Left hindlimb (tissue), 1 donor: ENCODE data around the gene LGALS9B.
A peak's percentile ranks its signal among the peaks of the same experiment; 100 is the strongest.
"Not testable (repeated sequence)": the region's sequence is repeated elsewhere in the genome, so short reads cannot be mapped to it uniquely, and the experiment has no call there.

ENCODE experiments used
- DNase-seq: peaks from one replicate; pipeline ENCODE4 v3.0.0-alpha.2; 2018

Gene LGALS9B

DNA sequence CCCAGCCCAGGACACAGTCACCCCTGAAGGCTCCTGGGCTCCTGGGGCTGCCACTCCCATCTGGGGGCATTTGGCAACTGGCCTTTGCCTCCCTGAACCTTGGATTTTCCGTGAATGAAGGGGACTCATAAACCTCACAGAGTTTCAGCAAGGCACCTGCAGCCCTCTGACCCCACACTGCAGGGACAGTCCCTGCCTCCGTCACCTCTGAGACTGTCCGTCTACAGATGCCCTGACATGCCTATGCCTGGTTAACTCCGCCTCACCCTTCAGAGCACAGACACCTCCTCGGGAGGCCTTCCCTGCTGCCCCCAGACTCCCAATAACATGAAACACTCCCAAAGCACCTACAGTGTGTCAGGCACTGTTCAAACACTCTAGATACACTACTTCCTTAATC, 786 bp downstream of the LGALS9B start:
- not testable (repeated sequence) for DNase-seq

DNA sequence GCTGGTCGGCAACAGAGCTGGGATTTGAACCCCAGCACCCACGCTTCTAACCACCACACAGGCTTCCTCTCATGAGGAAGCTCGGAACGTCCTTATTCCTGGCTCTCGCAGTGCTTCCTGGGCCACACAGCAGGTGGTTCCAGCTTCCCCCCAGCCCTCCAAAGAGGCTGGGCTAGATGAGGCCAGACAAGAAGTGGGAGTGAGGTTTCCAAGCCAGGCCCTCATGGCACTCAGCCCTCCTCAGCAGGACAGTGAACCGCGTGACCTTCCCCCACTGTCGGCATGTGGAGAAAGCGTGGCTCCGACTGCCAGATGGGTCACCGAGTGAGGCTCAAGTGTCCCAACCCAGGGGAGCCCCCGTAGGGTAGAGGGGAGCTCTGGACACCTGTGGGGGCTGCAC, 1.8 kb downstream of the LGALS9B start:
- not testable (repeated sequence) for DNase-seq

- not testable (repeated sequence) for DNase-seq
Observed at GRCh38 chr17:20464854-20465414, 2.4 kb downstream of the LGALS9B start.

GRCh38 chr17:20462158-20462557, 5.2 kb downstream of the LGALS9B start:
- not testable (repeated sequence) for DNase-seq

GRCh38 chr17:20457848-20458381, 9.4 kb downstream of the LGALS9B start:
- DNase-seq, result not testable (repeated sequence)

DNA sequence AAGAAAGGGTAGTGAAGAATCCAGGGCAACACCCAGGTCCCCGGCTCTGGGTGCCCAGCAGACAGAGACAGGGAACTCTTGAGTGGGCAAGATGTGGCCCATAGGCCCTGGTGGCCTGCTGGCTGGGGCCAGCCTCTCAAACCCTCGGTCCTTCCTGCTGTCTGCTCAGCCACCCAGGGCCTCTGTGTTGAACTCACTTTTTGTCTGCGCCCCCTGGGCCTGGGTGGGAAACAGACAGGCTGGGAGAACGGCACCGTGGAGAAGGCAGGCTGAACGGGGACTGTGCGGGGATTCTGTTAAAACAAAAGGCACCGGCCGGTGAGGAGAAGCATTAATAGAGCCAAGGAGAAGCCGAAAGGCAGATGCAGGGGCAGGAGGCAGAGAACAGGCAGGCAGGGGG, 12.2 kb downstream of the LGALS9B start:
- DNase-seq, result not testable (repeated sequence)

- DNase-seq, result not testable (repeated sequence)
Observed at GRCh38 chr17:20453820-20454434, 13.4 kb downstream of the LGALS9B start.

- DNase-seq, result not testable (repeated sequence)
Observed at GRCh38 chr17:20450852-20451251, 16.5 kb downstream of the LGALS9B start.

GRCh38 chr17:20447534-20448321, 19.6 kb downstream of the LGALS9B start:
- peak; percentile 18 for DNase-seq

DNA sequence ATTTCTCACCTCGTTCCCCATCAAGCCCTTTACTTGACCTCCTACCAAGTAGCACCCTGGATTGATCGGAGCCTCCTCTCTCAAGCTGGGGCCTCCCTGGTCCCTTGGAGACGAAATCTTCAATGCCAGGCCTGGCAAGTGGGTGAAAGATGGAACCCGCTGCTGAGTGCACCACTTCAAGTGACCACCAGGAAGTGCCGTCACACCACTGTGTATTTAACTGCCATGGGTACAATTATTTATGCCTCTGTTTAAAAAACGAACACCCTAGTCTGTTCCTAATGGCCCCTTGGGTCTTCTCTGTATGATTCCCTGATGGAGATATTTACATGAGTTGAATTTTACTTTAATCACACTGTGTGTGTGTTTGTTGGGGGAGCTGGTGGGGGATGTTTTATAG, 20.4 kb downstream of the LGALS9B start:
- not testable (repeated sequence) for DNase-seq

GRCh38 chr17:20444581-20445236, 22.6 kb downstream of the LGALS9B start:
- not testable (repeated sequence) for DNase-seq

- DNase-seq, result not testable (repeated sequence)
Observed at GRCh38 chr17:20444173-20444572, 23.2 kb downstream of the LGALS9B start.

DNA sequence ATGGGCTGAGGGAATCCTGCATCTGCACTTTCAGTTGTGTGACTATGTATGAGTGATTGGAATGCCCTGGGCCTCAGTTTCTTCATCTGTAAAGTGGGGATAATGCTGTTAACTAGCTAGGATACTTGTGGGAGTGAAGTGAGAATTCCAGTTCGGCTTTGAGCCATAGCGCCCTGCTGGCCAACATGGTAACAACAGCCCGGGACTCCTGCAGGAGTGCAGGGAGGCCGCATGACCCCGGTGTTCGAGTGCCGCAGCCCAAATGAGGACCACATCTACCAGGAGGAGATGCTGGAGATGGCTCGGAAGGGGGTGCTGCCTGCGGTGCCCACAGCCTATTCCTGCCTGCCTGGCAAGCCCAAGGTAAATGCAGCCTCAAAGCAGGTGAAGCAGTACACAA, 23.7 kb downstream of the LGALS9B start:
- DNase-seq, result not testable (repeated sequence)

- not testable (repeated sequence) for DNase-seq
Observed at GRCh38 chr17:20440665-20441064, 26.7 kb downstream of the LGALS9B start.

DNA sequence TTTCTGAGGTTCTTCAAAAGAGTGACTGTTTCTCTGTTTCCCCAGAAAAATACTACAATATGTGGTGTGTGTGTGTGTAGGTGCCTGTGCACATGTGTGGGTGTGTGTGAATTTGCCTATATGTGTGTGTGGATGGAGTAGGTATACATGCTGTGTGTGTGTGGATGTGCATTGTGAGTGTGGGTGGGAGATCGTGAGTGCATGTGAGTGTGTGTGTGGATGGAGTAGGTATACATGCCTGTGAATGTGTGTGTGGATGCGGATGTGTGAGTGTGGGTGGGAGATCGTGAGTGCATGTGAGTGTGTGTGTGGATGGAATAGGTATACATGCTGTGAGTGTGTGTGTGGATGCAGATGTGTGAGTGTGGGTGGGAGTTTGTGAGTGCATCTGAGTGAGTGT, 32.2 kb downstream of the LGALS9B start:
- DNase-seq, result not testable (repeated sequence)

GRCh38 chr17:20433382-20433781, 34.0 kb downstream of the LGALS9B start:
- DNase-seq, result not testable (repeated sequence)

DNA sequence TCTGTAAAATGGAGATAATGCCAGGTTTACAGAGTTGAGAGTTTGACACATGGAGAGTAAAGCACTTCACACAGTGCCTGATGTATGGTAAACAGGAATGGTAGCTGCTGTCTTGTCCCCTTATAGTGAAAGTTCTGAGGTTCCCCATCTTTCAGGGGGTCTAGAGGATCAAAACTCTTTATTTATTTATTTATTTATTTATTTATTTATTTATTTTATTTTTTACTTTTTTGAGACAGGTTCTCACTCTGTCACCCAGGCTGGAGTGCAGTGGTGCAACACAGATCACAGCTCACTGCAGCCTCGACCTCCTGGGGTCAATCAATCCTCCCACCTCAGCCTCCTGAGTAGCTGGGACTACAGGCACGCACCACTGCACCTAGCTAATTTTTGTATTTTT, 40.1 kb downstream of the LGALS9B start:
- DNase-seq, result not testable (repeated sequence)

GRCh38 chr17:20422826-20423225, 44.5 kb downstream of the LGALS9B start:
- DNase-seq, result not testable (repeated sequence)

DNA sequence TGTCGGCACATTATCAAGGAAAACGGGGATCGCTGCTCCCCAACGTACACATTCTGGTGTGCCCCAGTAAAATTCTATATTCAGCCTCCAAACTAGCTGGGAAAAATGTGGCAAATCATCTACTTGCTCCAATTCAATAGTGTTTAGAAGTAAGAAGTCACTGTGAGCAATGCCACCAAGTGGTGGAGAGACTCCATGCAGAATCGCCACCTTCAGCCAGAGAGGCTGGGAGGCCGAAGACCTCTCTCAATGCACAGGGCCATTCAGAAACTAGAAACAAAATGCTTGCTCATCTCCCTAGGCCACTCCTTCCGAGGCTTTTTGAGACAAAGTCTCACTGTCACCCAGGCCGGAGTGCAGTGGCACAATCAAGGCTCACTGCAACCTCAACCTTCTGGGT, 48.5 kb downstream of the LGALS9B start:
- not testable (repeated sequence) for DNase-seq

DNA sequence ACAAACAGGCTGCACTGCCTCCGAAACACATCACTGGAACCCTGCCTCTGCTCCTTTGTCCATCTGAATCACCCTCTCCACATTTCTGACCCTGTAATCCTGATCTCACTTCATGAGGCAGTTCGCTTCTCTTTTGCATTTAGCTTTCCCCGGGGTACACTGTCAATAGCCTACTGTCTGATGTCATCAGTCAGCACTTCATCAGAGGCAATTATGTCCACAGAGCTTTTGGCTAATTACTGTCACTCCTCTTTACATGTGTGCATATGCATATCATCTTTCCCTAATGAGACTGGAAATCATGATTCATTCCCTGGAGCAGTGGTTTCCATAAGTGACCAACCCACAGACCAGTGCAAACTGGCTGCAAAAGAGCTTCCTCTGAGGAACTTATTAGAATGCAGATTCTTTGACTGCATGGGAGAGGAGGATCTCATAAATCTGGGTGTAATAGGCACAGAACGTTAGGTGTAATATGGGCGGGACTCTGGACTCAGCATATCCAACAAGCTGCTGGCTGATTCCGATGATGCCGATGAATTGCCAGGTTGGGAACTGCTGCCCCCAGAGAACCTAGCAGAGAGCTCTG, 49.8 kb downstream of the LGALS9B start:
- not testable (repeated sequence) for DNase-seq

- DNase-seq, result peak; percentile 11
Observed at GRCh38 chr17:20416381-20416911, 50.9 kb downstream of the LGALS9B start.

- not testable (repeated sequence) for DNase-seq
Observed at GRCh38 chr17:20415479-20415878, 51.9 kb downstream of the LGALS9B start.
